ENCODE data around the gene RNF215.
"Not testable (repeated sequence)": the region's sequence is repeated elsewhere in the genome, so short reads cannot be mapped to it uniquely, and the experiment has no call there.

RNF215 gene

DNA sequence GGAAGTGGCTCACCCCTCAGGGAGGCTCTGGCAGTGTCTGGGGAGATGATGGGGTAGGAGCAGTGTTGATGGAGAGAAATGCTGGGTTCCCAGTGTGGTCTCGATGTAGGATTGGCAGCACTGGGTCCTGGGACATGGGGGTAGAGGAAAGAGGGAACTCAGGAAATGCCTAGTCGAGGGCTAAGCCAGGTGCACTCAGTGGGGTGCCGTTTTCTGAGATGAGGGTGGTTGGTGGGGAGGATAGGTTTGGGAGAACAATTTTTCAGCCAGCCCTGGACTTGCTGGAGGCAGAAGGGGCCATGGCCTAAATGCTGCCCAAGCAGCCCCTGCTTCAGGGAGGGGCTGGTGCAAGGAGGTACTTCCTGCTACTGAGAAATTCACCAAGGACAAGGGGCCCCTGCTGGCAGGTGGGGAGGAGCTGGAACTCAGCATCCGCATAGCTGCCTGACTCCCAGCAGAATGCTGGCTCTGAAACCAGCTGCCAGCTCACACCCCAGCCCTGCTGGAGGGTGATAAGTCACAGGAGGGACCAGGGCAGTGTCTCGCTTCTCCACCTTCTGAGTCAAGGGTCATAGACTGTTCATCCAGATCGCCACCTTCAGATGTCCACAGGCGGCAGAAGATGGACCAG, 24.4 kb downstream of the RNF215 start:
- DNase-seq (ENCODE audit: low read depth in 2 of 2): no peak

DNA sequence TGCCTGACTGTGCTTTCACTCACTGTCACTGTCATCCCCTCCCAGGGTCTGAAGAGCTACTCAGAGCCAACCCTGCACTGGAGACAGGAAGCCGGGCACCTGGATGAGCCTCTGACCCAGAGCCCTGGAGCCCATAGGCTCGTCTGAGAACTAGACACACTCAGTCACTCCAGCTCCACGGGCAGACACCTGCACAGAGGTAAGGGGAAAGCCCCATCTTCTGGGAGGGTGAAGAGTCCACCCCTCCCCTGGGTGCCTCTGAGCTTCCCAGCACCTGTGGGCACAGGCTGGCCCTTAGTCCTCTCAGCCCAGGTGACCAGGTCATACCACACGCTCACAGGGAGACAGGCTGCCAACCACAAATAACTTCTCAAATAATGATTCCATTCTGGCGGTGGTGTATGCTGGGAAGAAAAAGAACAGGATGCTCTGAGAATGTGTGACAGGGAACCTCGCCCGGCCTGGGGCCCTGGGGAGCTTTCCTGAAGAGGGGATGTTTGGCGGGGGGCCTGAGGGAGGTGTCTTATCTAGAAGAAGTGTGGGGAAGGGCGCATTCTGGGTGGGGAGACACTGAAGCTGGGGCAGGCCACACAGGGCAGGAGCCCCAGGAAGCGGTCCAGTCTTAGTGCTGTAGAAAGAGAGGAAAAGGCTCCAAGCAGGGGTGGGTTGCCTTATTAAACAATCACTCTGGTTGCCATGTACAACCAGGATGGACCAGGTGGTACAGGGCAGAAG, 25.1 kb downstream of the RNF215 start:
- no peak for DNase-seq (ENCODE audit: low read depth in 2 of 2)

DNA sequence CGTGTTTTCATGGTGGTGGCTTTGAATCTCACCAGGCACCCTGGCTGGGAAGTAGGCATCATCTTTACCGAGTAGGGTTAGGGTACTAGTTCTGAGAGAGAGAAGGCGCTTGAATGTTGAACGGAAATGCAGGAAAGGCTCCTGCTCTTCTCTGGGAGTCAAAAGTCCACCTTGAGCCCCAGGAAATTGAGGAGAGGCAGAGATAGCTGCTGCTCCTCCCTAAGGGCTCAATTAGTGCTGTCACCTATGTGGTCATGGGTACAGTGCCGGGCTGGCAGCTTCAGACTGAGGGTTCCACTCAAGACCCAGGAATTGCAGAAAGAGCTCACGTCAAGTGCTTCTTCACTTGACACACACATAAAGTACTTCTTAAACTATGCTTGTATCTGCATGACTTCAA, 28.7 kb downstream of the RNF215 start:
- DNase-seq (ENCODE audit: low read depth in 2 of 2): no peak

DNA sequence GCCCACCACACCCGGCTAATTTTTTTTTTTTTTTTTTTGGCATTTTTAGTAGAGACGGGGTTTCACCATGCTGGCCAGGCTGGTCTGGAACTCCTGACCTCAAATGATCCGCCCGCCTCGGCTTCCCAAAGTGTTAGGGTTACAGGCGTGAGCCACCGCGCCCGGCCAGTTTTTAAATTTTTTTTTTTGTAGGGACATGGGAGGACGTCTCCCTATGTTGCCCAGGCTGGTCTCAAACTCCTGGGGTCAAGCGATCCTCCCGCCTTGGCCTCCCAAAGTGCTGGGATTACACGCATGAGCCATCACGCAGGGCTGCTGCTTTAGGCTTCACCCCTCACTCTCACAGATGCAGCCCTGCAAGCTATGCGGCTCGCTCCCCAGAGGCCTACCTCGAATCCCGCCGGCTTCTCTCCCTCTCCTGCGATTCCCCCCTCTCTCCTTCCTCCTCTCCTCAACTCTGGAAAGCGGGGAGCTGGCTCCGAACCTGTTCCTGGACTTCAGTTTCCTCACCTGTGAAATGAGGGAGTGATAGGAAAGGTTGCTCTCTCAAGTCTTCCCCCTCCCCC, 29.5 kb downstream of the RNF215 start:
- no peak for DNase-seq (ENCODE audit: low read depth in 2 of 2)

DNA sequence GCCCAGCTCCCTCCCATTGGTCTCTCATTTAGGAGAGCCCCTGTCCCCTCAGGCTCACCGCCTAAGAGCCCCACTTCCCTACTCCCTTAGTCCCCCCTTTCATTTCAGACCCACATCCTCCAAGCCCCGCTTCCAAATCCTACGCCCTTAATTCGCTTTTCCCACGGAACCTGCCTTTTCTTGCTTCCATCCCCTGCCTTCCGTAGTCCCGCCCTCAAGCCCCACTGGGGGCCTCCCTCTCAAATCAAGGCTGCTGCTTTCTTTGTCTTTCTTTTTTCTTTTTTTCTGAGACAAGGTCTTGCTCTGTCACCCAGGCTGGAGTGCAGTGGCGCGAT, 30.0 kb downstream of the RNF215 start:
- no peak for DNase-seq (ENCODE audit: low read depth in 2 of 2)

DNA sequence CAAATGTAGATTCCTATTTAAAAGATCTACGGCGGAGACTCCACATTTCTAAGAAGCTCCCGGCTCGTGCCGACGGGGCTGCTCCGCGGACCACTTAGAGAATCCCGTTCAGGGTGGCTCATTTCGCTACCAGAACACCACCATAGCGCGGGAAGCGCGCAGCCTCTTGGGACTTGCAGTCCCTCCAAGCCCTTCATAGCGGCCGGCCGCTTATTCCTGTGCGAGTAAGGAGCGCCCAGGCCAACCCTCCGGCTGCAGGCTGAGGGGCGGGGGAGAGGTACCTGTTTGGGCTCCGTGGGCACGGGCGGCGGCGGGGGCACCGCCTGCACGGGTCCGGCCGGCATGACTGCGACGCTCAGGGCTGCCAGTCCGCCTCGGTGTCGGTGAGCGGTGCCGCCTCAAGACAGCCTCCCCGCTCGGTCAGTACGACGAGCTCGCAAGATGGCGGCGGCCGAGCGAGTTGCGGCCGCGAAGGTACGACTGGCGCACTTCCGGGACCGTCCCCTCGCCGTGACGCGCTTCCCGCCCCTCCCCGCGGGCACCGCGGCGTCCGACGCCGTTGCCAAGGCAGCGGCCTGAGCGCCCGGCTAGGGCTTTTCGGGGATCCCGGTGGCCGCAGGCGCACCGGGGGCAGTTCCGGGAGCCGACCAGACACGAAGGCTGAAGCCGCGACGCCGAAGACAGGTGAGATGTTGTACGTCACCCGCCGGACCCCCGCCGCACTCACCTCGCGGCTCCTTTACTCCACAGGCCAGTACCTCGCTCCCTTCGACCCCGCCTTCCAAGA, 30.6 kb downstream of the RNF215 start, which contains the start of the genes CCDC157 and SF3A1:
CCDC157 (plus strand) TSS at position 559 of the 787 bp plus-strand sequence. CDS start 8,994 bp downstream, outside the sequence.
SF3A1 (minus strand) TSS at position 446 of the 787 bp plus-strand sequence; CDS start at position 344, 102 bp downstream.
- peak; percentile 72 to 73 for DNase-seq (ENCODE audit: low read depth in 2 of 2)

DNA sequence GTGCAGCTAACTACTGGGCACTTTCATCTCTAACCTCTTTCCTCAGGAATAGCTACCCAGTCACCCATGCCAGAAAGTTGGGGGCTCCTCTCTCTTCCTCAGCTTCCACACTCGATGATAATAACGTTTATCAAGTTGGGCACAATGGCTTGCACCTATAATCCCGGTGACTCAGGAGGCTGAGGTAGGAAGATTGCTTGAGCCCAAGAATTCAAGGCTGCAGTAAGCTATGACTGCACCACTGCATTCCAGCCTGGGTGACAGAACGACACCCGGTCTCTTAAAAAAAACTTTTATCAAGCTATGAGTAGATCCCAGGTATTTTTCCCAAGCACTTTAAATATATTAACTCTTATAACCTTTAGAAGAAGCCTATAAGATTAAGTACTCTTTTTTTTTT, 32.6 kb downstream of the RNF215 start:
- DNase-seq (ENCODE audit: low read depth in 2 of 2): no peak

DNA sequence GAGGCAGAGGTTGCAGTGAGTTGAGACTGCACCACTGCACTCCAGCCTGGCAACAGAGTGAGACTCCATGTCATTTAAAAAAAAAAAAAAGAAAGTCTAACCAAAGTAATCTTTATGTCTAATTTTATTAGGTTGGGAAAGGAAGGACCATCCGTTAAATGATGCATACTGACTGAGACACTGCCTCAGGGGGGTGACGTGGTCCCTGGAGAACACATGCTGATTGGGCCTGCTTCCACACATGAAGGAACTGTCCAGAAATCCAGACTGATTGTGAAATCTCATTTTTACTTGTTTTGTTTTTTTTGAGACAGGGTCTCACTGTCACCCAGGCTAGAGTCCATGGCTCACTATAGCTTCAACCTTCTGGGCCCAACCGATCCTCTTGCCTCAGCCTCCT, 36.0 kb downstream of the RNF215 start:
- DNase-seq (ENCODE audit: low read depth in 2 of 2): no peak

DNA sequence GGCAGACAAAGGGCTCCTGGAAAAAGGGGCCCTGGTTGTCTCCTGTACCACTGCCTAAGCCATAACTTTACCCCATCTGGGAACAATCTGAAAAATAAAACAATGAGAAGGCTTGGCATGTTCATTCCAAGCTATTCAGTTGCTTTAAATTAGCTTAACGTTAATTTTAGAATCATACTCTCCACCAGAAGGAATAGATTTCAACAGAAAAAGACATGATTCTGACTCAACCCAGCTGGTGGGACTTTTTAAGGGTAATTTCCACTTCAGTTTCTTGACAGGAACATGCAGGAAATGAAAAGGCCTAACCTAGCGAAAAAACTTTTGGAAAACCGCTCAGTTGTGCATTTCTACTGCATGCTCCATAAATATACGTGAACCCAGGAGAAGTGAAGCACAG, 38.4 kb downstream of the RNF215 start:
- no peak for DNase-seq (ENCODE audit: low read depth in 2 of 2)

DNA sequence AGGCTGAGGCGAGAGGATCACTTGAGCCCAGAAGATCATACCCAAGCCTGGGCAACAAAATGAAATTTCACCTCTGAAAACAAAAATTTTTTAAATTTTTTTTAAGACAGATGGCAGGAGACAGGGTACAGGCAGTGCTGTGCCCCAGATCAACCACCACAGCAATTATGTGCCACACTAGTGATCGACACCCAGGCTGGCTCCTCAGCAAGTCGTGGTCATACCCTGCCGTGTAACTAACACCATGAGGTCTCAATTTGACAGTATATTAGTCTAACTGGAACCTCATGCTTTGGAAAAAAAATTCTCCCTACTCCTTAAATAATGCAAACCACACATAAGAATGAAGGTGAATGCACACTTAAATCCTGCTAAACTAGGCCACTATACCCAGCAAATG, 38.8 kb downstream of the RNF215 start:
- no peak for DNase-seq (ENCODE audit: low read depth in 2 of 2)

DNA sequence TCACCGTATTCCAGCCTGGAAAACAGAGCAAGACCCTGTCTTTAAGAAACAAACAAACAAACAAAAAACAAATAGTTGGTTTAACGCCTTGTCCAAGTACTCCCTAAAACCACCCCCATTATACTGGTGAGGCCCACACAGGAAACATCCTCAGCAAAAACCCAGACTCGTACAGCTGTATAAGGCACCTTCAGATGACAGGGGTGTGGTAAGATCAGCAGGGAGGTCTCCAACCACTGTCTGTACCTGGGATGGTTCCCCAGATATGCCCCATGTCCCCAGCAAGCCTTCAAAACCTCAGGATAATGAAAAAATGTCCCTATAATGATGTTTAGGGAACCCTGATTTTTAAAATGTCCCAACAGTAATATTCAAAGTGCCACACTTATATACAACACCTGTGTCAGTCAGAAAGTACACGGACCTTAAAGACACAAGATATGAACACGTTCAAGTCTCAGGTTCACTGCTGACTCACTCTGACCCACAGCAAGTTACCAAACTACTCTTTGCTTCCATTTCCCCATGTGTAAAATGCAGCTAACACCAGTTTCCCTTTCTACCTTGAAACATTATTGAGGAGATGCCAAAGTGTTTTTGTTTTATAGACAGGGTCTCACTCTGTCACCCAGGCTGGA, 39.8 kb downstream of the RNF215 start:
- no peak for DNase-seq (ENCODE audit: low read depth in 2 of 2)

DNA sequence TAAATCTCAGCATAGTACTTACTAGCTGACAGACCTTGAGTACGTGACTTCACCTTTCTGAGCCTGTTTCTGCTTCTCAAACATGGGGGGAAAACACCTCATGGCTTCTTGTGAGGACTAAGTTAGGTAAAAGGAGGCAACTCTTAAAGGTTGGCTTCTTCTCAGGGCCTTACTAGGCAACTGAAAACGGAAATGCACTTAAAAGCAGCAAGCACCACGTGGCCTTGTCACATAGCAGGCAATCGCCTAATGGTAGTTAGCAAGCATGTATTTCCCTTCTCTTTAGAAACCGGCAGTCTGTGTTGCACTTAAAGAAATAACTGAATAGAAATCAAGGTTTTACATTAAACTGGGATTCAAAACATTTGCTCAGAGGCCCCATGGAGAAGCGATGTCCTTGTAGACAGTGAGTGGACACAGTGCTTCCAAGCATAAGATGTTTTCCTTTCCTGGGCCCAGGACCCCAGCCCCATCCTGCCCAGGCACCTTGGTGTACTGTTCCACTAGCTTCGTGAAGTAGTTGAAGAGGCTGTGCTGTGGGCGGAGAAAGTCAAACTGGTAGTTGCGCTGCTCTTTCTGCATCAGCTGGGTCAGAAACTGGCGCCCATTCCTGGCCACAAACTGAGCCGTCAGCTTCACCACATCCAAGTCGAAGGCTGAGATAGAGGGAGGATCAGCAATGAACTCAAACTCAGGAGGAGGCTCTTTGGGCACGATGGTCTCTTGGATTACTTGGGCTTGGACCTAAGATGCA, 42.6 kb downstream of the RNF215 start:
- no peak for DNase-seq (ENCODE audit: low read depth in 2 of 2)

DNA sequence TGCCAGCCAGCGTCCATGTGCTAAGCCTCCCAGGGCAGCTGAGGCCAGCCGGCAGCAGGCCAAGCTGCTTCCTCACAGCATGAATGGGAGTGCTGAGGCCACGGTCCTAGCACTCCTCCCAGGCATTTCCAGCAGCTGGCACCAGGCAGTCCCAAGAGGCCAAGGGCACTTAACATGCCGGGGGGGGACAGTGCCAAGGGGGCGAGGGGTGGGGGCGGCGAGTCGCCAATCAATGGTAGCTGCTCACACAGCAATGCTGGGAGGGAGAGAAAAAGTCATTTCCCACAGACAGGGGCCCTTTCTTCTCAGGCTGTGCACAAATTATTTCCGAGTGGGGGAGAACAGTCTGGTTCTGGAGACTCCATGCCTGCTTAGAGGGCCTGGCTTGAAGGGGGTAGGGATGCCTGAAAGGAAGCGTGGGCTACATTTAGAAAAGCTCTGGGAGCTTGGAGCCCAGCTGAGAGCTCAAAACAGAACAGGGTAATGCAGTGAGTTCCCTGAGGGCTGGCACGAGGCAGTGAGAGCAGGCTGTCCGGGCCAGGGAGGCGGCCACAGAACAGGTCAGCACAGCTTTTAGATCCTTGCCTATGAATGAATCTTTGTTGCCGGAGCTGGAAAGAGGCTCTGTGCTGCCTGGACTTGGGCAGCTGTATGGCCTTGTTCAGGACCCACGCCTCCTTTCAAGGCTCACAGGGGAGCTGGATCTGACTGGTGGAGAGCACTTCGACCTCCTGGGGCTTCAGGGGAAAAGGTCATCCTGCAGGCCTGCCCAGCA, 46.1 kb downstream of the RNF215 start:
- no peak for DNase-seq (ENCODE audit: low read depth in 2 of 2)

DNA sequence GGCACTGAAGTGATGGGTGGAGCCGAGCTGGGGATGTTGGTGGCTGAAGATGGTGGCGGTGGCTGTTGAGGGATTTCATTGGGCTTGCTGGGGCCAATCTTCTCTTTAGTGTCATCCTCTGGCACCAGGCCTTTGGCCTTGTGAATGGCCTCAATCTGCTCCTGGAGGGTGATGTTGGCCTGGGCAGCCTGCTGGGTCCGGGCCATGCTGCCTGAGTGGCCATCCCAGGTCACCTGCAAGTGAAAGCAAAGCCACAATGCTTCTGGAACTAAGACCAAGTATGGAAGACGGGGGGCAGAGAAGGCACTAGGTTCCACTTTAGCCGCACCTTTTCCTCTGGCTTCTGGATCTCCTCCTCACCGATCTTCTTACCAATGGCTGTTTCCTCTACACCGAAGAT, 48.4 kb downstream of the RNF215 start:
- DNase-seq (ENCODE audit: low read depth in 2 of 2): no peak

DNA sequence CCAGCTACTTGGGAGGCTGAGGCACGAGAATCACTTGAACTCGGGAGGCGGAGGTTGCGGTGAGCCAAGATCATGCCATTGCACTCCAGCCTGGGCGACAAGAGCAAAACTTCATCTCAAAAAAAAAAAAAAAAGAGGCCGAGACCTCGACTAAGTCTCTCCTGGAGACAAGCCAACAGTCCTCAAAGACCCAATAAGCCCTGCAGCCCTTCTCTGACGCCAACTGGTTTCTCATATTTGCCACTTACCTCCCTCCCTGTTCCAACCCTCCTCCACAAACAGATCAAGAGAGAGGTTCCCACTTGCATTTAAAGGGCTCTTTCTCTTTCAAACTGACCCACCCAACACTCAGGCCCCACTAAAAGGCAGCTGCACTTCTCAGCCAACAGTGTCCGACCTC, 48.9 kb downstream of the RNF215 start:
- DNase-seq (ENCODE audit: low read depth in 2 of 2): not testable (repeated sequence)

DNA sequence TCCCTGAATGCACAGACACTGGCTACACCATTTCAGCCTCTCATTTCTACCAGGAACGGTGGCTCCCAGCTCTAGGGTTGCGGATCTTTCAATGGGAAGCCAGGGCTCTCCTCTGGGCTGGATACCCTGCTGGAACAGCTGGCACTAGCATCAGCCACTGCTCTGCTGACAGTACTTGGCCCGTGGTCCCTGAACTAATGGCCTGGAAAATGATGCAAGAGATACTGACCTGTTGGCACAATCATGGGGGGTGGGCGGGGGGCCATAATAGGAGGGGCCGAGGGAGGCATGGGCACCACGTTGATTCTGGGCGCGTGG, 49.8 kb downstream of the RNF215 start:
- no peak for DNase-seq (ENCODE audit: low read depth in 2 of 2)

DNA sequence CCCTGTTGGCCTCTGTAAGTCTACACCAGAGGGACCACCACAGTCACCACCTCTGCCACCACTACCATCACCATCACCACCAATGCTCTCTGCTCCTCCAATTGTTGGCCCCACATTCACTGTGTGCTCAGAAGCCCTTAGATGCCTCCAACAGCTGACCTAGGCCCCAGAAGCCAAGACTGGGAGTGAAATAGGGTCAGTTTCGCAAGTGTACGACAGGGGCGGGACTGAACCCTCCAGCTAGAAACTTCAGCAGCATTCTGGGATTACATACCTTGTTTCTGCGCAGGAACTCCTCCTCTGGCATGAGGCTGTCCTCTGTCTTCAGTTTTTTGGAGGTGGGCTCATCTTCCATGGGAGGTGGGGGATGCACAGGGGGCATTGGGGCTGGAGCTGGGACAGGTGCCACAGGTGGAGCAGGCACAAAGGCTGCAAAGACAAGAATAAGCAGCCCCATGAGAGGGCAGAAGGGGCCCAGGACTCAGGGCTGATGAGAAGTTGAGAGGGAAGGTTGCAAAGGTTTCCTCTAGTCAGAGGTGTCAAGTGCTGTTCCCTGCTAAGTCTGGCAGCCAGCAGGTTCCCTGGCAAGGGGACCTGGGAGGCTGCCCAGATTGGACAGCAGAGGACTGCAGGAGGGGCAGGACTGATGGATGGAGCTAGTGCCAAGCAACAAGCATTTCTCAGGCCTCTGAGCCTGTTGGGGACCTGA, 50.3 kb downstream of the RNF215 start:
- DNase-seq (ENCODE audit: low read depth in 2 of 2): no peak

DNA sequence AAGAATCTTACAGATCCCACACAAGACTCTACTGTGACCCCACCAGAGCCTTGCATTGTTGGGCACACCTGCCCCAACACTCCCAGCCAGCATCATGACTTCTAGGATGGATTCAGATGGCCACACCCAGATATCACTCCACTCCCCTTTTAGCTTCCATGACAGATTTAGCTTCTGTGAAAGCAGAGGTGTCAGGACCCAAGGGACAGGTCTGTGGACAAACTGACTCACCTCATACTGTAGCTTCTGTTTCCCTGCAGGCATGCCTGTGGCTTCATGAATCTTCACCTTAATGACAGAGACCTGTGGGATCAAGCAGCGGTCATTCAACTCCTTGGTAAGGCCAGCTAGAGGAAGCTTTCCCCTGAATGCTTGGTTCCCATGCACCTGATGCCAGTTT, 52.0 kb downstream of the RNF215 start:
- DNase-seq (ENCODE audit: low read depth in 2 of 2): no peak

DNA sequence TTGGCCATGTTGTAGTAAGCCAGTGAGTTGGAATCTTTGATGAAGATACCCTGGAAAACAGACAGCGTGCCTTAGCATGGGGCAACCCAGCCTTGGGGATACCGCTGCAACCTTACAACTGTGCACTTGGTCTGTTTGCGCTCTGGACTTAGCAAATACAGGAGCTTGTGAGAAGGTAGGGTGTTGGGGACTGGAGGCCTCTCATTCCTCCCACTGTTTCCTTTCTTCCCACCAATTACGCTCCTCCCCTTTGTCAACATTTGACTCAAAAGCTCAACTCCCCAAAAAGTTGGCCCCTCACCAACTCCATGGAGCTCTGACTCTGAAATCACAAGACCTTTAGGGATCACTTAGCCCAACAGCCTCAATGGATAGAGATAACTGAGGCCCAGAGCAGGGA, 52.6 kb downstream of the RNF215 start:
- no peak for DNase-seq (ENCODE audit: low read depth in 2 of 2)

DNA sequence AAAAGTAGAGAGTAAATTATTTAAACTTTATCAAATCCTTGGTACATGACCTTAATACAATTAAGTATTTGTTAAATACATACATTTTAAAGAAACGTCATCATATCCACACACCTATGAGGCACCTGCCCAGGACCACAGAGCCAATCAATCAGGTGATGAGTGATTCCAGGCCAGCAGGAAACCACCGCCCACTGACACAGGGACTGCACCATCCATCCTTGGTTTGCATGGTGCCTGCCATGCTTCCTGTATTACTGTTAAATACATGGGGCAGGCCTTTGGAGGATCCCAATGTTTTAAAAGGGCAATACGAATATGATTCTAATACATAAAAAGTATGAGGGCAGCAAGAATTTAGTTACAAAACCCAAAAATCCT, 53.5 kb downstream of the RNF215 start:
- DNase-seq (ENCODE audit: low read depth in 2 of 2): no peak

Data from fibroblast of skin of left quadriceps (primary cell).